Type B pancreatic cell (in vitro differentiated cells): ENCODE data around the gene LOXL3. TPM values are rescaled to one million over a fixed set of nuclear protein-coding genes. Genes with fewer than 3 reads are reported as not detected.

ENCODE experiments used
- DNase-seq: peaks from one replicate; pipeline ENCODE4 v3.0.0; 2021; ENCODE audit warnings: mixed read lengths; ENCODE audit not compliant: unreplicated experiment; ENCODE audit errors: extremely low spot score
- H3K27ac Mint-ChIP-seq: 2 replicates; pipeline ENCODE4 v1.8.0; 2021; ENCODE audit warnings: mild to moderate bottlenecking, mixed read lengths
- H3K27me3 Mint-ChIP-seq: 2 replicates; pipeline ENCODE4 v1.8.0; 2021; ENCODE audit warnings: mixed read lengths
- H3K36me3 Mint-ChIP-seq: 2 replicates; pipeline ENCODE4 v1.8.0; 2021; ENCODE audit warnings: mixed read lengths
- H3K4me1 Mint-ChIP-seq: one replicate; pipeline ENCODE4 v1.8.0; 2021; ENCODE audit warnings: mixed read lengths; ENCODE audit not compliant: unreplicated experiment
- H3K4me3 Mint-ChIP-seq: 2 replicates; pipeline ENCODE4 v1.8.0; 2021; ENCODE audit warnings: mild to moderate bottlenecking, mixed read lengths
- H3K9me3 Mint-ChIP-seq: 2 replicates; pipeline ENCODE4 v1.8.0; 2021; ENCODE audit warnings: mixed read lengths
- CTCF ChIP-seq: fragments of 200-600 bp; sonication (generic); conservative IDR thresholded peaks from 2 replicates; pipeline ENCODE4 v1.5.0; 2021; ENCODE audit warnings: antibody characterized with exemption, mild to moderate bottlenecking
- total RNA-seq: library from RNA; stranded (reverse); gene quantifications from 2 replicates; pipeline ENCODE4 v1.2.1, GENCODE V29; 2021; ENCODE audit warnings: low replicate concordance

The LOXL3 gene
- total RNA-seq, 1 donor from 2014 or later, result 23.8 TPM

- Mint-ChIP-seq H3K4me3 (no peak overlapping the region), H3K4me1 (peaks cover 16% of the 10 kb centered on the region), H3K27me3 (peaks cover 15% of the 10 kb centered on the region), H3K9me3 (no peaks in the 10 kb centered on the region), H3K36me3 (no peaks in the 10 kb centered on the region), H3K27ac (no peak overlapping the region)
- DNase-seq, result no peak
- TF ChIP-seq CTCF, result peak; percentile 21
These were observed 18.6 kb upstream of the LOXL3 start for GRCh38 chr2:74572178-74572925.

GRCh38 chr2:74571058-74571457 is 17.3 kb upstream of the LOXL3 start:
- no peak for TF ChIP-seq CTCF
- Mint-ChIP-seq H3K4me1 (peaks cover 8% of the 10 kb centered on the region), H3K4me3 (no peak overlapping the region), H3K36me3 (no peaks in the 10 kb centered on the region), H3K9me3 (no peaks in the 10 kb centered on the region), H3K27ac (no peak overlapping the region), H3K27me3 (peaks cover 22% of the 10 kb centered on the region)
- DNase-seq, result no peak

- peaks cover 27% of the 10 kb centered on the region for H3K27me3 Mint-ChIP-seq
- H3K4me3 Mint-ChIP-seq, result no peak overlapping the region
- no peaks in the 10 kb centered on the region for H3K36me3 Mint-ChIP-seq
- H3K4me1 Mint-ChIP-seq, result peaks cover 7% of the 10 kb centered on the region
- no peak for TF ChIP-seq CTCF
- H3K27ac Mint-ChIP-seq, result no peak overlapping the region
- DNase-seq, result no peak
- no peaks in the 10 kb centered on the region for H3K9me3 Mint-ChIP-seq
These were observed 15.9 kb upstream of the LOXL3 start for GRCh38 chr2:74569686-74570085.

GRCh38 chr2:74567881-74568280 is 14.1 kb upstream of the LOXL3 start:
- Mint-ChIP-seq H3K4me1 (no peaks in the 10 kb centered on the region), H3K27ac (no peak overlapping the region), H3K27me3 (peaks cover 44% of the 10 kb centered on the region), H3K36me3 (no peaks in the 10 kb centered on the region), H3K9me3 (no peaks in the 10 kb centered on the region), H3K4me3 (no peak overlapping the region)
- DNase-seq, result no peak
- TF ChIP-seq CTCF, result no peak

- no peaks in the 10 kb centered on the region for H3K9me3 Mint-ChIP-seq
- H3K36me3 Mint-ChIP-seq, result no peaks in the 10 kb centered on the region
- H3K4me3 Mint-ChIP-seq, result no peak overlapping the region
- DNase-seq, result no peak
- H3K27me3 Mint-ChIP-seq, result peaks cover 55% of the 10 kb centered on the region
- no peaks in the 10 kb centered on the region for H3K4me1 Mint-ChIP-seq
- no peak overlapping the region for H3K27ac Mint-ChIP-seq
- no peak for TF ChIP-seq CTCF
These were observed 13.0 kb upstream of the LOXL3 start for GRCh38 chr2:74566754-74567085.
